Ascending aorta (tissue), 2 donors: ENCODE data around the gene FYB2. TPM values are rescaled to one million over a fixed set of nuclear protein-coding genes. Genes with fewer than 3 reads are reported as not detected.

Experiments used
- DNase-seq, 2 donors: peaks; one replicate each; pipeline ENCODE4 v3.0.0-alpha.2; 2019; ENCODE audit warnings: low spot score in 2 of 2
- H3K27ac ChIP-seq, 2 donors: fragments of 200-600 bp; sonication (generic); one replicate each; pipeline ENCODE4 v1.5.1; 2016 to 2017; ENCODE audit warnings: mild to moderate bottlenecking in 1 of 2
- H3K27me3 ChIP-seq: fragments of 200-600 bp; sonication (generic); one replicate; pipeline ENCODE4 v1.5.1; 2017
- H3K36me3 ChIP-seq, 2 donors: fragments of 200-600 bp; sonication (generic); one replicate each; pipeline ENCODE4 v1.5.1; 2016
- H3K4me1 ChIP-seq, 2 donors: fragments of 200-600 bp; sonication (generic); one replicate each; pipeline ENCODE4 v1.5.1; 2016 to 2017; ENCODE audit warnings: mild to moderate bottlenecking in 1 of 2
- H3K4me3 ChIP-seq, 2 donors: fragments of 200-600 bp; sonication (generic); one replicate each; pipeline ENCODE4 v1.5.1; 2016 to 2017; ENCODE audit warnings: mild to moderate bottlenecking in 1 of 2
- H3K9me3 ChIP-seq, 2 donors: fragments of 200-600 bp; sonication (generic); one replicate each; pipeline ENCODE4 v1.5.1; 2016
- CTCF ChIP-seq, 3 experiments: fragments of 200-600 bp in 2 of 3; fragments of 450-650 bp in 1 of 3; sonication (generic) in 2 of 3; IDR thresholded peaks; one replicate each; pipeline ENCODE4 v1.5.1; 2016 to 2019; ENCODE audit warnings: antibody characterized with exemption in 3 of 3, mild to moderate bottlenecking in 1 of 3, moderate library complexity in 1 of 3
- intact Hi-C: fragments of 100-400 bp; cut with DNase I; formaldehyde crosslinking; loops from one replicate; pipeline ENCODE4 v1.15.1; 2023
- total RNA-seq: library from RNA; depleted of rRNA; stranded (reverse); fragments of >200 nt; gene quantifications from one replicate; pipeline ENCODE4 v1.1.0, GENCODE V29; 2016

Gene FYB2
- total RNA-seq, 1 donor from 2014 or later, result not detected

GRCh38 chr1:56797065-56797685 lies 22.0 kb downstream of the FYB2 start:
- Histone ChIP-seq H3K4me1 (no peaks in the 10 kb centered on the region), H3K27me3 (no peaks in the 10 kb centered on the region), H3K4me3 (no peak overlapping the region), H3K9me3 (no peaks in the 10 kb centered on the region), H3K36me3 (no peaks in the 10 kb centered on the region), H3K27ac (no peak overlapping the region)
- intact Hi-C loops, result no loop called here
- no peak for TF ChIP-seq CTCF (IDR thresholded peaks at IDR 0.05)
- DNase-seq, result no peak

GRCh38 chr1:56795870-56796269 lies 23.3 kb downstream of the FYB2 start:
- H3K9me3 ChIP-seq, result no peaks in the 10 kb centered on the region
- intact Hi-C loops, result no loop called here
- no peak overlapping the region for H3K27ac ChIP-seq
- DNase-seq, result no peak
- TF ChIP-seq CTCF (IDR thresholded peaks at IDR 0.05), result no peak
- H3K4me1 ChIP-seq, result no peaks in the 10 kb centered on the region
- H3K4me3 ChIP-seq, result no peak overlapping the region
- no peaks in the 10 kb centered on the region for H3K27me3 ChIP-seq
- no peaks in the 10 kb centered on the region for H3K36me3 ChIP-seq

- Histone ChIP-seq H3K27ac (no peak overlapping the region), H3K36me3 (no peaks in the 10 kb centered on the region), H3K4me3 (no peak overlapping the region), H3K27me3 (no peaks in the 10 kb centered on the region), H3K4me1 (no peaks in the 10 kb centered on the region), H3K9me3 (no peaks in the 10 kb centered on the region)
- no peak for TF ChIP-seq CTCF (IDR thresholded peaks at IDR 0.05)
- DNase-seq, result no peak
- intact Hi-C loops, result no loop called here
Observed at GRCh38 chr1:56790036-56790435, 29.2 kb downstream of the FYB2 start.

- H3K36me3 ChIP-seq, result no peaks in the 10 kb centered on the region
- no peaks in the 10 kb centered on the region for H3K4me1 ChIP-seq
- intact Hi-C loops, result no loop called here
- no peaks in the 10 kb centered on the region for H3K27me3 ChIP-seq
- no peak overlapping the region for H3K27ac ChIP-seq
- no peak for TF ChIP-seq CTCF (IDR thresholded peaks at IDR 0.05)
- H3K4me3 ChIP-seq, result no peak overlapping the region
- H3K9me3 ChIP-seq, result no peaks in the 10 kb centered on the region
- DNase-seq, result no peak
Observed at GRCh38 chr1:56788588-56788987, 30.6 kb downstream of the FYB2 start.

GRCh38 chr1:56788102-56788501 lies 31.1 kb downstream of the FYB2 start:
- Histone ChIP-seq H3K27me3 (no peaks in the 10 kb centered on the region), H3K9me3 (no peaks in the 10 kb centered on the region), H3K4me1 (no peaks in the 10 kb centered on the region), H3K4me3 (no peak overlapping the region), H3K27ac (no peak overlapping the region), H3K36me3 (no peaks in the 10 kb centered on the region)
- no peak for DNase-seq
- no peak for TF ChIP-seq CTCF (IDR thresholded peaks at IDR 0.05)
- intact Hi-C loops, result no loop called here

GRCh38 chr1:56787330-56787729 lies 31.9 kb downstream of the FYB2 start:
- H3K27ac ChIP-seq, result no peak overlapping the region

More at GRCh38 chr1:56787330-56787729, 31.9 kb downstream of the FYB2 start:
- no peak overlapping the region for H3K4me3 ChIP-seq
- H3K36me3 ChIP-seq, result no peaks in the 10 kb centered on the region
- DNase-seq, result no peak
- intact Hi-C loops, result no loop called here
- no peaks in the 10 kb centered on the region for H3K27me3 ChIP-seq
- TF ChIP-seq CTCF (IDR thresholded peaks at IDR 0.05), result no peak
- H3K9me3 ChIP-seq, result no peaks in the 10 kb centered on the region
- no peaks in the 10 kb centered on the region for H3K4me1 ChIP-seq
